Measurements from ENCODE around the gene AKAP8L. TPM values are rescaled to one million over a fixed set of nuclear protein-coding genes. Genes with fewer than 3 reads are reported as not detected.

AKAP8L gene
- total RNA-seq, 2 experiments from 2014 or later = 83.8 to 86.7 TPM

DNA sequence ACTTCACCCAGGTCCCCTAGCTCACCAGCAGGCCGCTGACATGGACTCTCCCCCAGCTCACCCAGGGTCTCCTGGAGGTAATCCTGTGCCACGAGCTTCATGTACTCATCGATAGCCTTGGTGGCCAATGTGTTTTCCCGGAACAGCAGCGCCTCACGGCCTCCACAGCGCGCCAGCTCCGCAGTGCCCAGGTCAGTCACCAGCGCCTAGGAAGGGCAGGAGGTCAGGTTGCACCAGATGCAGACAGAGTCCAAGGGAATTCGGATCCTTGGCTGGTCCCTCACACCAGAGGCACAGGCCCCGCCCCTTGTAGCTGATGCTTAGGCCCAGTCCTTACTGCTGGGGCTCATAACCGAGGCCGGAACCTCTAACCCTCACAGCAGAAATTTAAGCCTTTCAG, 37.7 kb upstream of the AKAP8L start:
- H3K27me3 Mint-ChIP-seq (ENCODE audit: low read depth) = no peaks in the 10 kb centered on the region
- POLR2A ChIA-PET = interaction anchor here (0.7 to 1.7 kb wide), 4 partner anchors 20 to 77 kb away, joined by 3 to 7 read pairs (median 3); partner anchors contain the start of gene AKAP8
- H3K27ac Mint-ChIP-seq = no peak overlapping the region
- no peak for ATAC-seq
- peaks cover 79% of the 10 kb centered on the region for H3K36me3 Mint-ChIP-seq (ENCODE audit: low read depth)
- no peak overlapping the region for H3K4me3 Mint-ChIP-seq
- H3K9me3 Mint-ChIP-seq (ENCODE audit: insufficient read depth) = no peaks in the 10 kb centered on the region
- CTCF ChIA-PET = no interaction called here
- H3K4me1 Mint-ChIP-seq (ENCODE audit: low read depth) = peaks cover 33% of the 10 kb centered on the region
- no peak for DNase-seq

DNA sequence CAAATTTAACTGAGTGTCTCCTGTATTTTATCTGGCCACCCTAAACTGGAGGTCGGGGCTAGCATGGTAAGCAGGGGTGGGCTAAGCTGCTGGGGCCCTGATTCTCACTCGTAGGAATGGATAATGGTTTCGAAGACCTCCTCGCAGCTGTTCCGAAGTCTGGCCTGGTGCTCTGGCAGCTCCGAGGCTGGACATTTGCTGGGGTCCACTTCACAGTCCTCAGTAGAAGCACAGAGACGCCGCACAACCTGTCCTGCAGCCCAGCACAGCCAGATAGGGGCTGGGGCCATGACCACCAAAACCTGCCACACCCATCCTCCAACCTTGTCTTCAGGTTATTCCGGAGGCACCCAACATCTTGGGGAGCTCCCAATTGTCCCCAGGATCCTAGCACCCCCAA, 37.2 kb upstream of the AKAP8L start:
- Mint-ChIP-seq H3K4me3 (no peak overlapping the region), H3K36me3 (ENCODE audit: low read depth) (peaks cover 80% of the 10 kb centered on the region), H3K4me1 (ENCODE audit: low read depth) (peaks cover 35% of the 10 kb centered on the region), H3K27me3 (ENCODE audit: low read depth) (no peaks in the 10 kb centered on the region), H3K27ac (no peak overlapping the region), H3K9me3 (ENCODE audit: insufficient read depth) (no peaks in the 10 kb centered on the region)
- no peak for DNase-seq
- CTCF ChIA-PET = no interaction called here
- POLR2A ChIA-PET = interaction anchor here (0.7 to 2.8 kb wide), 4 partner anchors 8 to 36 kb away, joined by 3 to 25 read pairs (median 5); partner anchors contain the start of gene RASAL3
- ATAC-seq = no peak

DNA sequence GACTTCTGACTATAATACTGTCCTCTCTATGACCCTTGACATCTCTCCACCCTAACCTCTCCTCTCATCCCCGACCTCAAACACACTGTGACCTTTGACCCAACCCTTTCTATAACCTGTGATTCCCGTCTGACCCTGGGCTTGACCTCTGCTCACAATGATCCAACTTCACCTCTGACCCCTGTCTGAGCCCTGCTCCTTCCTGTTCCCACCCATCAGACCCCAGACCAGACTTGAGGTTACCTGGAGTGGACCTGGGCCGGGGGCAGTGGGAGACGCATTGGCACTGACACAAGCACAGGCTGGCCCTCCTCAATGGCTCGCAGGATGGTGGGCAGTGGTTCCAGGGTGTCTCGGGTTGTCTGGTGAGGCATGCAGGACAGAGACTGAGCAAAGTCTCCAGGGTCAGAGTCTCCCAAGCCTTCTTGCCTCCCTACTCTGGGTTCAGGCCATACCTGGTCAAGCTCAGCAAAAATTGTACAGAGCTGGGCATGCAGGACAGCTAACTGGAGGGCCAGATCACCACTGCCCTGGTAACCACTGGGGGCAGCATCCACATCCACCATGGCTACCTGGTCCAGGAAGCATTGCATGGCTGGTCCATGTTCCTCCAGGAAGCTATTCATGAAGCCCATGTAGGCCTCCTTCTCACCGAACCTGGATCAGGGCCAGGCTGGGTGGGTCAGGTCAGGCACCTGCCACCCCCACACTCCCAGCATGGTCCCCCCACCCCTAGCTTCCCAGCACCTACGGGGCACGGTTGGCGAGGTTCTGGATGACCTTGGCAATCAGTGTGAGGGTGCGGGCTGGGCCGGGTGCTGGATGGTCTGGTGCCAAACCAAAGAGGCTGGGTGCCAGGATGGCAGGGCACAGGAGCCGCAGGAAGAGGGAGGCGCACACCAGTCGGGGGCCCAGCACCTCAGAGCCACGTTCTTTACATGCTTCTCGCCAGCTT, 35.4 kb upstream of the AKAP8L start:
- Mint-ChIP-seq H3K9me3 (ENCODE audit: insufficient read depth) (no peaks in the 10 kb centered on the region), H3K36me3 (ENCODE audit: low read depth) (peaks cover 70% of the 10 kb centered on the region), H3K27me3 (ENCODE audit: low read depth) (no peaks in the 10 kb centered on the region), H3K4me1 (ENCODE audit: low read depth) (peaks cover 33% of the 10 kb centered on the region), H3K4me3 (no peak overlapping the region), H3K27ac (peak overlapping the region; percentile 30)
- POLR2A ChIA-PET = interaction anchor here (0.9 to 2.8 kb wide), 4 partner anchors 10 to 70 kb away, joined by 3 to 25 read pairs (median 6); partner anchors contain the start of genes AKAP8L and RASAL3
- CTCF ChIA-PET = interaction anchor here (0.8 to 1.5 kb wide), 7 partner anchors 8 to 190 kb away, joined by 3 to 7 read pairs (median 3); partner anchors contain the start of gene AKAP8L
- ATAC-seq (no peak), DNase-seq (no peak)

DNA sequence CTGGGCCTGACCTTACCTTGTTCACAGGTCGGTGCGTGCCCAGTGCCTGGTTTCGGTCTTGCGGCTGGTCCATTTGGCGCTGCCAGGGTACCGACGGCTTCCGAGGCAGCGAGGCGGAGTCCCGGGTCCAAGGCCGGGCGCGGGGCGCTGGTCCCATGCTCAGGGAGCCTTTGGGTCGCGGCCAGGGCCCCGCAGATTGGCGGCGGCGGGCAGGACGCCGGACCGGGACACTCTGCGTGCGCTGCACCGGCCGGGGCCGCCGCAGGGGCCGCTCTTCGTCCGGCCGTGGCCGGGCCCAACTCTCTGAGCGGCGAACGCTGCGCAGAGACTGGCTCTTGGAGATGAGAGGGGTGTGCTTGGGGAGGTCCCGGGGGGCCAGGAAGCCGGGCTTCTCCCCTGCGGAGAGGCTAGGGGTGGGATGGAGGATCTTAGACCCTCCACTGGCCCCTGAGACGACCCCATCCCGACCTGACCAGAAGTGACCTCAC, 34.3 kb upstream of the AKAP8L start:
- POLR2A ChIA-PET = interaction anchor here (1.9 to 2.8 kb wide), 3 partner anchors 11 to 102 kb away, joined by 4 to 25 read pairs (median 13); partner anchors contain the start of genes AKAP8L and RASAL3
- H3K4me3 Mint-ChIP-seq = no peak overlapping the region
- peaks cover 73% of the 10 kb centered on the region for H3K36me3 Mint-ChIP-seq (ENCODE audit: low read depth)
- H3K27me3 Mint-ChIP-seq (ENCODE audit: low read depth) = no peaks in the 10 kb centered on the region
- DNase-seq (no peak), ATAC-seq (no peak)
- no peak overlapping the region for H3K27ac Mint-ChIP-seq
- CTCF ChIA-PET = interaction anchor here (1.7 to 3.7 kb wide), 2 partner anchors 34 to 102 kb away, joined by 9 to 14 read pairs; partner anchors contain the start of gene AKAP8L
- peaks cover 39% of the 10 kb centered on the region for H3K4me1 Mint-ChIP-seq (ENCODE audit: low read depth)
- no peaks in the 10 kb centered on the region for H3K9me3 Mint-ChIP-seq (ENCODE audit: insufficient read depth)

DNA sequence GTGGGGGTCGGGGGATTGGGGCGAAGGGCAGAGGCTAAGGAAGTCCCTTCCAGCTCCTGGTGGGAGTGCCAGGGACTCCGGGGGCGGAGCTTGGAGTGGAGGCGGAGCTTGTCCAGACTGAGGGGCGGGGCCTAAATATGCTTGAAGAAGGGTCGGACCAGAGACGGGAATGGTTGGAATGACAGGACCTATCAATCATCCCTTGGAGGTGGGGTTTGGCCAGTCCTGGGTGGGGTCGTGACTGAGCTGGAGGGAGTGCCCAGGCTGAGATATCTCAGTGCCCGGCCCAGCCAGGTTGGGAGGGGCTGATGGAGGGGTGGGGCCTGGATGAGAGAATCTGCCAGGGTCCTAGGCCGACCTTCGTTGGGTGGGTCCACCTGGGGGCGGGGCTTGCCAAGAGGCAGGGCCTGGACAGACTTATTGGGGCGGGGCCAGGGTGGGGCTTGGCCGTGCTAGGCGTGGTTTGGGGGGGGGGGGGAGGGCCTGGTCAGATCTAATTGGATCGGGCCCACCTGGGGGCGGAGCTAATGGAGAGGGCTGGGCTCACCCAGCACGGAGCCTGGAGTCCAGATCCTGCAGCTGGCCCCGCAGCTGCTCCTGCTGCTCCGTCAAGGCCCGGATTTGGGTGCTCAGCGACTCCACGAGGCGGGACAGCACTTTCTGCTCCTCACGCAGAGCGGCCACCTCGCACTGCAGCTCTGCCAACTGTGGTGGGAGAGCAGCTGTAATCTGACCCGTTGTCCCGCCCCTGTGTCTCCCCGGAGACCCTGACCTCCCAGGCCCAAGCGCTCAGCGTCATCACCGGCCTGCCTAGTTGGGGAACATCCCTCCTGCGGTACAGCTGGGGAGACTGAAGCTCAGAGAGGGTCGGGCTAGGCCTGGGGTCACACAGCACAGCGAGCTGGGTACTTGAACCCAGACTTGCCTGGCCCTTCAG, 33.6 kb upstream of the AKAP8L start:
- Mint-ChIP-seq H3K27me3 (ENCODE audit: low read depth) (no peaks in the 10 kb centered on the region), H3K36me3 (ENCODE audit: low read depth) (peaks cover 70% of the 10 kb centered on the region), H3K9me3 (ENCODE audit: insufficient read depth) (no peaks in the 10 kb centered on the region), H3K4me1 (ENCODE audit: low read depth) (peaks cover 39% of the 10 kb centered on the region), H3K4me3 (no peak overlapping the region), H3K27ac (no peak overlapping the region)
- CTCF ChIA-PET = interaction anchor here (0.6 to 3.7 kb wide), 4 partner anchors 11 to 659 kb away, joined by 3 to 14 read pairs (median 6); partner anchors contain the start of gene AKAP8L
- POLR2A ChIA-PET = interaction anchor here (1.2 to 3.2 kb wide), 5 partner anchors 8 to 103 kb away, joined by 3 to 22 read pairs (median 4); partner anchors contain the start of genes AKAP8L and RASAL3
- no peak for DNase-seq
- ATAC-seq = no peak

DNA sequence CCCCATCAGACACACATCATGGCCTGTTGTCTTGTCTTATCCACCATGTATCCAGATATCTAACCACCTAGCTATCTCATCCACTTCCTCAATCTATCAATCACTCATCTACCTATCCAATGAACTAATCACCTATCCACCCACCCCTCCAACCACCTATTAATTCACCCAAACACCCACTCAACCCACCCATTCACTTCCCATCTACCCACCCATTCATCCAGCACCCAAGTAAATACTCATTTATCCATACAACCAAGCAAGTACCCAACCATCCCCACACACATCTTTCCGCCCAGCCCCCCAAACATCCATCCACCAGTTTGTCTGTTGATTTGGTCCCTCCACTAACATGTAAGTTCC, 31.7 kb upstream of the AKAP8L start:
- DNase-seq = no peak
- no peak for ATAC-seq
- Mint-ChIP-seq H3K4me1 (ENCODE audit: low read depth) (peaks cover 38% of the 10 kb centered on the region), H3K9me3 (ENCODE audit: insufficient read depth) (no peaks in the 10 kb centered on the region), H3K27ac (peak overlapping the region; percentile 84), H3K4me3 (peak overlapping the region; percentile 64), H3K36me3 (ENCODE audit: low read depth) (peaks cover 60% of the 10 kb centered on the region), H3K27me3 (ENCODE audit: low read depth) (no peaks in the 10 kb centered on the region)
- ChIA-PET POLR2A (interaction anchor here (1.1 to 3.2 kb wide), 2 partner anchors 13 to 15 kb away, joined by 3 to 22 read pairs; partner anchors contain the start of gene RASAL3), CTCF (interaction anchor here (0.7 to 3.7 kb wide), 2 partner anchors 13 to 31 kb away, joined by 3 to 14 read pairs; partner anchors contain the start of gene AKAP8L)

DNA sequence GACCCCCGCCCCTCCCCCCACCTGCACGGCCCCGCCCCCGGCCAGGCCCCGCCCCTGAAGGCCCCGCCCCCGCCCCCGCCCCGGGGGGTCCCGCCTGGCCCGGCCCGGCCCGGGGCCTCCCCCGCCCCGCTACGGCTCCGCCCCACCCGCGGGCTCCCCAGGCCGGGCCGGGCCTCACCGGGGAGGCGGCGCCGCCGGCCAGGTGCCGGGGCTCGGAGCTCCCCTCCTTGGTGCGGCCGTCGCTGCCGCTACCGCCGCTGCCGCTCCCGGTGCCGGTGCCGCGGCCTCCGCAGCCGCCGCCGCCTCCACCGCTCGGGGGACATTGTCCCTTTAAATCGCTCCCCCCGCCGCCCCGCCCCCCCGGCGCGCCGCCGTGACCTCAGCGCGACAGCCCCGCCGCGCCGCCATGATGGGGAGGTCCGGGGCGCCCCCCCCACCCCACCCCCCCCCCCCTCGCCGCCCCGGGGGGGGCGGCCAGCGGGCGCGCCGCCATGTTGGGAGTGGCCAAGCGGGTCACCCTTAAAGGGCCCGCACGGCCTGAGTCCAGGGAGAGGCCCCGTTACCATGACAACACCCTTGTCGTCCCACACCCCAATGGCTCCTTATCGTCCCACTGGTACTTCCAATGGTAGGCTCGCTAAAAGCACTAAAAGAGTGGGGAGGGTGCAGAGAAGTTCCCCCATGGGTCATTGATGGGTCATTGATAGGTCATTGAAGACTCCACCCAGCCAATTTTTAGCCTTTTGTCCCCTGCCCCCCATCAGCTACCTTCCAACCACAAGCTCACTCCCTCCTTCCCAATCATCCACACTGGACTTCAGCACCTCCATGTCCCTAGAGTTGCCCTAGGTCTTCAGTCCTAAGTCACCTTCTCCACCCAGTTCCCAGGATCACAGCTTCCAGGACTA, 31.1 kb upstream of the AKAP8L start, which contains the start of gene WIZ:
Gene WIZ, minus strand, starts transcription at position 337 of the 908 bp plus-strand sequence. CDS start 1,649 bp downstream, outside the sequence.
- ChIA-PET POLR2A (interaction anchor here (1.0 to 3.2 kb wide), 3 partner anchors 9 to 31 kb away, joined by 3 to 22 read pairs (median 10); partner anchors contain the start of genes AKAP8L and RASAL3), CTCF (interaction anchor here (0.7 to 3.7 kb wide), 2 partner anchors 13 to 31 kb away, joined by 3 to 14 read pairs; partner anchors contain the start of gene AKAP8L)
- peak; percentile 82 for DNase-seq
- Mint-ChIP-seq H3K36me3 (ENCODE audit: low read depth) (peaks cover 54% of the 10 kb centered on the region), H3K27me3 (ENCODE audit: low read depth) (no peaks in the 10 kb centered on the region), H3K27ac (peak within 1 kb of the TSS; percentile 84), H3K4me1 (ENCODE audit: low read depth) (peaks cover 33% of the 10 kb centered on the region), H3K9me3 (ENCODE audit: insufficient read depth) (no peaks in the 10 kb centered on the region), H3K4me3 (peak within 1 kb of the TSS; percentile 64)
- ATAC-seq = peak; percentile 65

DNA sequence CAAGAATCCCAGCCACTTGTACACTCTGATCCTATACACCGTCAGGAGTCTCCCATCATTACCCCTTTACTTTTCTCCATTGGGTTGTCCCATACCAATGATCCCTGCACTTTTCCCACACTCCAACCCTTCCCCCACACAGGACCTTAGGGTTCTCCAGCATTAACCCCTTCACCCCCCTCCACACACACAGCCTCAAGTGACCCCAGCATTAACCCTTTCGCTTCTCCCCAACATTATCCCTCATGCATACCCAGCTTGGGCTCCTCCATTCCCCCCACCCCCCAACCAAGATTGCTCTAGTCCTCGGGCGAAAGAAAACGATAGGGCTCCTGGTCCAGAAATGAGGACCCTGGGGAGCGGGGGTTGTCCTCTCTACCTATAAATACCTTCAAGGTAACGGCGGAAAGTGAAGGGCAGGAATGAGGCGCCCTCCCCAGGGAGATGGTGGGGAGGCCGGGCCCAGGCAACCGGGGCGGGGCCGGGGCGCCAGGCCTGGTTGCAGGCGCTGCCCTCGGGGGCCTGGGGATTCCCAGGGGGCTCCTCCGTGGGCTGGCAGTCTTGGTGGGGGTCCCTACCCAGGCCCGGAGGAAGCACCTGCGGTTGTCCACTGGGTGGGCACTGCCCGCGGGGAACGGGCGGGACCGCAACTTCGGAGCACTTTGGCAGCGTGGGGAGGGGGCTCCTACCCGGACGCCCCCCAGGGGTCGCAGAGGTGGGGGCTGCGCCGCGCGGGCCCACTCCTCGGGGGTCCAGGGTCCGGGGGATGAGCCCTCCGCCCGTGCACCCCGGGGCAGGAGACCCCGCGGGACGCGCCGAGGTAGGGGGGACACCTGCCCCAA, 30.2 kb upstream of the AKAP8L start:
- Mint-ChIP-seq H3K27ac (peak overlapping the region; percentile 44), H3K9me3 (ENCODE audit: insufficient read depth) (no peaks in the 10 kb centered on the region), H3K4me3 (peak overlapping the region; percentile 58), H3K27me3 (ENCODE audit: low read depth) (no peaks in the 10 kb centered on the region), H3K36me3 (ENCODE audit: low read depth) (peaks cover 45% of the 10 kb centered on the region), H3K4me1 (ENCODE audit: low read depth) (peaks cover 31% of the 10 kb centered on the region)
- DNase-seq (no peak), ATAC-seq (no peak)
- POLR2A ChIA-PET = interaction anchor here (1.0 to 2.3 kb wide), 3 partner anchors 10 to 31 kb away, joined by 3 to 10 read pairs (median 4); partner anchors contain the start of gene AKAP8L
- CTCF ChIA-PET = interaction anchor here (1.4 kb wide), 1 partner anchor 30 kb away, joined by 4 read pairs; the partner anchor contains the start of gene AKAP8L

DNA sequence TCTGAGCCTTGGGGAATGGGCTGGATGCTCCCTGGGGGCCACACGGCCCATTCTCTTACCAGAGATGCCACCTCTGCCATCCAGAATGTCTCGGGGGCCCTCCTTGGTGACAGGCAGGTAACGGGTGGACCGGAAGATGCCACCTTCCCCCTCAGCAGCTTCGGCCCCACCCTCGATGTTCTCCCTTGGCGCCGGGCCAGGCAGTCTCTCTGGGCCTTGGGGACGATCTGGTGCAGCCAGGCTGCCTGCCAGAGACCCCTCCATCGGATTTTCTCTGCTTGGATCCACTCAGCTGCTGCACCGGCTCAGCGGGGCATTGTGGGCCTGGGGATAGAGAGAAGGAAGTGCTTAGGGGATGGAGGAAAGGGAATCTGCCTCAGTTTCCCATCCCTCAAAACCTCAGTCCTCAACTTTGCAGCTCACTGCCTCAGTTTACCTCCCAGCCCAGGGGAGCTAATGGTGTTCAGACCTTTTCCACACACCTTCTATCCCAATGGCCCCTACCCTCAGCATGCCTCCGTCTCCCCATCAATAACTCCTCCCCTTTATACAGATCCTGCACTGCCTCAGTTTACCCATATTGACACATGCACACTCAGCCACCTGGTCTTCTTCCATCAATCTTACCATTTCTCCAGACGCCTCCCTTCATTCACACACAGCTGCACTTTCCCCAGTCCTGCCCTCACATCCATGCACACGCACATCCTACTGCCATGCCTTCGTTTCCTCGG, 29.4 kb upstream of the AKAP8L start:
- no peak for DNase-seq
- H3K27ac Mint-ChIP-seq = peak overlapping the region; percentile 44
- peak overlapping the region; percentile 58 for H3K4me3 Mint-ChIP-seq
- H3K27me3 Mint-ChIP-seq (ENCODE audit: low read depth) = no peaks in the 10 kb centered on the region
- ATAC-seq = no peak
- POLR2A ChIA-PET = interaction anchor here (0.5 to 2.3 kb wide), 5 partner anchors 15 to 86 kb away, joined by 3 to 10 read pairs (median 4); partner anchors contain the start of gene AKAP8L
- no peaks in the 10 kb centered on the region for H3K9me3 Mint-ChIP-seq (ENCODE audit: insufficient read depth)
- CTCF ChIA-PET = interaction anchor here (0.8 to 1.5 kb wide), 3 partner anchors 15 to 108 kb away, joined by 4 read pairs; partner anchors contain the start of gene AKAP8L
- peaks cover 38% of the 10 kb centered on the region for H3K36me3 Mint-ChIP-seq (ENCODE audit: low read depth)
- peaks cover 28% of the 10 kb centered on the region for H3K4me1 Mint-ChIP-seq (ENCODE audit: low read depth)

Measured in activated CD8-positive, alpha-beta T cell treated with anti-CD3 and anti-CD28 coated beads, Interleukin-2, amount 10 ng/mL, durations not matched to agents 7 days and 5 days (primary cell).